GM21786 (cell line): ENCODE measurements around the gene PIH1D1.
"Not testable (repeated sequence)": the region's sequence is repeated elsewhere in the genome, so short reads cannot be mapped to it uniquely, and the experiment has no call there.

Experiments
- ATAC-seq: cut with Tn5 transposase; IDR thresholded peaks from one replicate; pipeline ENCODE4 v1.9.1; 2021; ENCODE audit not compliant: unreplicated experiment

The PIH1D1 gene

GRCh38 chr19:49481020-49481683 is 29.5 kb upstream of the PIH1D1 start:
- no peak for ATAC-seq

- no peak for ATAC-seq
Observed at GRCh38 chr19:49479975-49480628, 28.5 kb upstream of the PIH1D1 start.

- no peak for ATAC-seq
Observed at GRCh38 chr19:49475995-49476880, 24.6 kb upstream of the PIH1D1 start.

- no peak for ATAC-seq
Observed at GRCh38 chr19:49475191-49475917, 23.7 kb upstream of the PIH1D1 start.

- no peak for ATAC-seq
Observed at GRCh38 chr19:49474542-49474924, 22.9 kb upstream of the PIH1D1 start.

- peak; percentile 49 for ATAC-seq
Observed at GRCh38 chr19:49473868-49474541, 22.4 kb upstream of the PIH1D1 start, which contains the start of gene FLT3LG. Gene FLT3LG (plus strand): TSS chr19:49474215. CDS start chr19:49474640, 425 bp downstream.

DNA sequence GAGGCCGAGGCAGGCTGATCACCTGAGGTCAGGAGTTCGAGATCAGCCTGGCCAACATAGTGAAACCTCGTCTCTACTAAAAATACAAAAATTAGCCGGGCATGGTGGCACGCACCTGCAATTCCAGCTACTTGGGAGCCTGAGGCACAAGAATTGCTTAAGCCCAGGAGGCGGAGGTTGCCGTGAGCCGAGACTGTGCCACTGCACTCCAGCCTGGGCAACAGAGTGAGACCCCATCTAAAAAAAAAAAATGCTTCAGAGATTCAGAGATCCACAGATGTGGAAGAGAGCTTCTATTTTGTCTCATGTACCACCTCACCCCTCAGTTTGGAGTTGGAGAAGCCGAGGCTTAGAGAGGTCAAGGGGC is 21.9 kb upstream of the PIH1D1 start:
- ATAC-seq, result not testable (repeated sequence)

DNA sequence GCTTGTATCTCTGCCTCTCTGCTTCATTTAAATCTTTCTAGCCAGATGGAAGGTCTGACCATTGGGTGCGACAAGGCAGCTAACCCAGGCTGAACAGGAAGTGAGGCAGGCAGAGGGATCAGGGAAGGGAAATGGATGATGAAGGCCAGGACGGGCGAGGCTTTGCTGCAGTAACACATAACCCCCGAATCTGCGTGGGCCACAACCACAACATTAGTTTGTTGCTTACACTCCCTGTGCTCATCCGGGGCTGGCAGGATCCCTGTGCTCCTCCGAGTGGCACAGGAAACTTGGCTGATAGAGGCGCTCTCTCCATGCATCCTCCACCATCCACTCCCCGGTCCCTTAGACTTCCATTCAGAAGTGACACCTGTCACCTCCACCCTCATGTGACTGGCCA is 21.3 kb upstream of the PIH1D1 start:
- ATAC-seq, result no peak

- no peak for ATAC-seq
Observed at GRCh38 chr19:49470615-49470978, 19.0 kb upstream of the PIH1D1 start.

DNA sequence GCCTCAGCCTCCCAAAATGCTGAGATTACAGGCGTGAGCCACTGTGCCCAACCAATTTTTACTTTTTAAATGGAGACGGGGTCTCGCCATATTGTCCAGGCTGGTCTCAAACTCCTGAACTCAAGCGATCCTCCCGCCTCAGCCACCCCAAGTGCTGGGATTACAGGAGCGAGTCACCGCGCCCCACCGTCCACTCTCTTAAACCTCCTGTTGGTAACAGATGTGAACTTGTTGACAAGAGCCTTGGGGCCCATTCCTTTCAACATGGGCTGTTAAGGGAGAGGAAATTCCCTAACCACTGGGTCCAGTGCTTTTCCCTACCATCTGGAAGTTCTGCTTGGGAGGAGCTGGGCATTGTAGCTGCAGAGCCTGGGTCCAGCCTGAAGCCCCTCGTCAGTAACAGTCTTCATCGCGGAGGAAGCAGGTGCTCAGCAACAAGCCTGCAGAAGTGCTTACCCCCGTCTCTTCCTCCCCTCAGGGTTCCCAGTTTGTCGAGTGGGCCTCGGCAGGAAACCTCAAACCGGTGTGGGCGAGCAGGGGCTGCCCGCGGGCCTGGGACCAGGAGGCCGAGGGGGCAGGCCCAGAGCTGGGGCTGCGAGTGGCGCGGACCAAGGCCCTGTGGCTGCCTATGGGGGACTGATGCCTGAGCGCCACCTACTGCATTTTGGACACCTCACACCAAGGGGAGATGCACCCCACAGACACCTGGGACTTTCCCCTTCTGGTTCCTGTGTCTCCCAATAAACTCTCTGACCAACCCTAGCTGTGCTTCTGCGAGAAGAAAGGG is 18.4 kb upstream of the PIH1D1 start:
- peak; percentile 37 for ATAC-seq

DNA sequence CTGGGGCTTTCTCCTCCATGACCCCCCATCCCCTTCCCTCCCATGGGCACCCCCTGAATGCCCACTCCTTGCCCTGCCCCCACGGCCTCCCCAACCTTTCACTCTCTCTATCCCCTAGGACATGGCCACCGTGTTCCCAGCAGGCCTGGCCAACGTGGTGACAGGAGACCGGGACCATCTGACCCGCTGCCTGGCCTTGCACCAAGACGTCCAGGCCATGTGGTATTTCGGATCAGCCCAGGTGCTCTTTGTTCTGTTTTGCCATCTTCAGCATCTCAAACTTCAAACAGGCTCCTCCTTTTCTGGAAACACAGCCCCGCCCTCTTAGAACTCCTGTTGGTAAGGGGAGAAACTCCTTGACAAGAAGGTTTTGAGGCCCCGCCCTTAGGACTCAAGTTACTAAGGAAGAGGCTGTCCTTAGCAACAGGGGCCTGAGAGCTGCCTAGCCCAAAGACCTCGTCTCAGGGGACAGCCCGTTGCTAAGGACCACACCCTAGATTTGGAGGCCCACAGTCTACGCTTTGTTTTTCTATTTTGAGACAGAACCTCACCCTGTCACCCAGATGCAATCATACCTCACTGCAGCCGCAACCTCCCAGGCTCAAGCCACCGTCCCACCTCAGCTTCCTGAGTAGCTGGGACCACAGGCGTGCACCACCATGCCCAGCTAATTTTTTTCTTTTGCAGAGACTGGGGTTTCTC is 17.3 kb upstream of the PIH1D1 start:
- ATAC-seq, result peak; percentile 54

DNA sequence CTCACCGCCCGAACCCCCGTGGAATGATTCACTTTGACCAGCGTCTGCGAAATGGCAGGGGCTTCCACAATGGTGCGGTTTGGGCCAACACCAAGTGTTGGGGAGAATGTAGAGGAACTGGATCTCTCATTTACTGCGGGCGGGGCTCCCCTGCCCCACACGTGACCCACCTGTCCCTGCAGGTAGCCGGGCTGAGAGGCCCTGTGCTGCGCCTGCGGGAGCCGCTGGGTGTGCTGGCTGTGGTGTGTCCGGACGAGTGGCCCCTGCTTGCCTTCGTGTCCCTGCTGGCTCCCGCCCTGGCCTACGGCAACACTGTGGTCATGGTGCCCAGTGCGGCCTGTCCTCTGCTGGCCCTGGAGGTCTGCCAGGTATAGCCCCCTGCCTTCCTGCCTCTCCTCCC is 16.6 kb upstream of the PIH1D1 start:
- ATAC-seq, result no peak

- ATAC-seq, result no peak
Observed at GRCh38 chr19:49465371-49465770, 13.8 kb upstream of the PIH1D1 start.

DNA sequence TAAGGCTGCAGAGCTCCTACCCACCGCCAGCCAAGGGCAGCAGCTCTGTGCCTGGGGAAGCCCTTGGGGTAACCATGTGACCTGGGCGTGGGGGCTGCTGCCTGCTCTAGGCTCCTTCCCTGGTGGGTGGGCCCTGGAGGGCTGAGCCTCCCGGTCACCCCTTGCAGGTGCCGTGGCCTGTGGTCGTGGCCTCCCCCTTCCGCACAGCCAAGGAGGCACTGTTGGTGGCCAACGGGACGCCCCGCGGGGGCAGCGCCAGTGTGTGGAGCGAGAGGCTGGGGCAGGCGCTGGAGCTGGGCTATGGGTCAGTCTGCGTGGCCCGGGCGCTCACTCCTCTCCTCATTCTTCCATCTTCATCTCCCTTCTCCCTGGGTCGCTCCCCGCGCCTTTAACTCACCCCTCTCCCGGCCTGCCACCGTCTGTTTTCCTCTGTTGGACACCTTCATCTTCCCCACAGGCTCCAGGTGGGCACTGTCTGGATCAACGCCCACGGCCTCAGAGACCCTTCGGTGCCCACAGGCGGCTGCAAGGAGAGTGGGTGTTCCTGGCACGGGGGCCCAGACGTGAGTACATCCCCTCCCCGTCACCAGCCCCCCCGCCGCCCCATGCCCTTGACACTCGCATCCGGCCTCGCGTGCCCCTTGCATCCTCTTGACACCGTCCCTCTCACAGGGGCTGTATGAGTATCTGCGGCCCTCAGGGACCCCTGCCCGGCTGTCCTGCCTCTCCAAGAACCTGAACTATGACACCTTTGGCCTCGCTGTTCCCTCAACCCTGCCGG is 12.5 kb upstream of the PIH1D1 start:
- no peak for ATAC-seq

GRCh38 chr19:49462492-49462891 is 10.9 kb upstream of the PIH1D1 start:
- no peak for ATAC-seq

DNA sequence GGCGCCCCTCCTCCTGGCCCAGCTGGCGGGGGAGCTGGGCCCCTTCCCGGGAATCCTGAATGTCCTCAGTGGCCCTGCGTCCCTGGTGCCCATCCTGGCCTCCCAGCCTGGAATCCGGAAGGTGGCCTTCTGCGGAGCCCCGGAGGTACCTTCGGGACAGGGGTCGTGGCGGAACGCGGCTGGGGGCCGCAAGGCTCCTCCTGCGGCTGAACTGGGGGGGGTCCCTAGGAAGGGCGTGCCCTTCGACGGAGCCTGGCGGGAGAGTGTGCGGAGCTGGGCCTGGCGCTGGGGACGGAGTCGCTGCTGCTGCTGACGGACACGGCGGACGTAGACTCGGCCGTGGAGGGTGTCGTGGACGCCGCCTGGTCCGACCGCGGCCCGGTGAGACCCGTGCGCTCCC is 10.0 kb upstream of the PIH1D1 start:
- ATAC-seq, result no peak

DNA sequence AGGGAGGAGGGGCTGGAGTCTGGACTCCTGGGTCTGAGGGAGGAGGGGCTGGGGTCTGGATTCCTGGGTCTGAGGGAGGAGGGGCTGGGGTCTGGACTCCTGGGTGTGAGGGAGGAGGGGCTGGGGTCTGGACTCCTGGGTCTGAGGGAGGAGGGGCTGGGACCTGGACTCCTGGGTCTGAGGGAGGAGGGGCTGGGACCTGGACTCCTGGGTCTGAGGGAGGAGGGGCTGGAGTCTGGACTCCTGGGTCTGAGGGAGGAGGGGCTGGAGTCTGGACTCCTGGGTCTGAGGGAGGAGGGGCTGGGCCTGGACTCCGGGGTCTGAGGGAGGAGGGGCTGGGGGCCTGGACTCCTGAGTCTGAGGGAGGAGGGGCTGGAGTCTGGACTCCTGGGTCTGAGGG is 9.5 kb upstream of the PIH1D1 start:
- not testable (repeated sequence) for ATAC-seq

GRCh38 chr19:49459388-49459787 is 7.8 kb upstream of the PIH1D1 start:
- no peak for ATAC-seq

DNA sequence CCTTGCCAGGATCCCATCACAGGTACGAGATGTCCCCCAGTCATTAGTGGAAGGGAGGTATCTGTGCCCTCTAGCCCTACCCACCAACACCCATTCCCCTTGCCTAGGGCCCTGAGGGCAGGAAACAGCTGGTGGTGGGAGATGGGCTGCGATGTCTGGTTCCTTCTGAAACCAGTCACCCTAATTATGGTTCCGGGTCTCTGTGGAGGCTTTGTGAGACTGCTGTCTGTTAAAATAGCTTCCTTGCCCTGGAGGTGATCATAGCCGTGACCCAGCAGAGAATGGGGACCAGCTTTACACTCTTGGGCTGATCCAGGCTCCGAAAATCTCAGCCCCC is 6.9 kb upstream of the PIH1D1 start:
- ATAC-seq, result no peak
